ENCODE results near the gene DNMT3B.
A peak's percentile ranks its signal among the peaks of the same experiment; 100 is the strongest.
"Not testable (repeated sequence)": the region's sequence is repeated elsewhere in the genome, so short reads cannot be mapped to it uniquely, and the experiment has no call there.

DNMT3B gene

DNA sequence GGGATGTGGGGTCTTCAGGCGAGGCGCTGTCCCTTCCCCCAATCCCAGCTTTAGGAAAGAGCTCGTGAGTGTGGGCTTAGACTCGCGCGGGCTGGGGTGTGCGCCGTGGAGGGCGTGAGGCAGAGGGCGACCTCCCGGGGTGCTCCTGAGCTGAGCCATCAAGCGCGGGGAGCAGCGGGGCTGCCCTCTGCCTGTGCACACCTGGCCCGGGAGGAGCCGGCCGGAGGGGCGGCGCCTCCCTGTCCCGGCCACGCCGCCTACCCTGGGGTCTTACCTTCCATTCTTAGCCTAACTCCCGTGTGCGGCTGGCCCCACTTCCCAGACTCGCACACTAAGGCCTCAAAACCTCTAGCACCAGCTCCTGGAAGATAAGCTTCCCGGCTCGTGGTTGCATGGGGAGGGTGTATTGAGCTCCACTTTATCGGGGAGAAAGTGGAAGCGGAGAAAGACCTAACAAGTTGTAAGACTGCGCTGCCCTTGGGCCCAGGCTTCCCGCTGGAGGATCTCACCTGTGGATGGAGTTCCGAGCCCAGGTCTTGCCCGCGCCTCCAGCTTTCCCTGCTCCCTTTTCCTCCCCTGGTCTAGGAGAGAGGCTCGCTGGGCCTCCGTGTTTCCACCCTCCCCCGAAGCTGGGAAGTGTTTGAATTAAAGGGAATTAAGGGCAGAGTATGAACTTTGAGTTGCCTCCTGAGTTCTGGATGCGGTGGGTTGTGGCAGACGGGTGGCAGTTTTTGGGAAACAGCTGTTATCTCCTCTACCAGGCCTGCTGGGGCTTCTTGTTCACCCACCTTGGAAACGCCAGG, 1.2 kb downstream of the DNMT3B start:
- no peak for DNase-seq (ENCODE audit: low read depth)

DNA sequence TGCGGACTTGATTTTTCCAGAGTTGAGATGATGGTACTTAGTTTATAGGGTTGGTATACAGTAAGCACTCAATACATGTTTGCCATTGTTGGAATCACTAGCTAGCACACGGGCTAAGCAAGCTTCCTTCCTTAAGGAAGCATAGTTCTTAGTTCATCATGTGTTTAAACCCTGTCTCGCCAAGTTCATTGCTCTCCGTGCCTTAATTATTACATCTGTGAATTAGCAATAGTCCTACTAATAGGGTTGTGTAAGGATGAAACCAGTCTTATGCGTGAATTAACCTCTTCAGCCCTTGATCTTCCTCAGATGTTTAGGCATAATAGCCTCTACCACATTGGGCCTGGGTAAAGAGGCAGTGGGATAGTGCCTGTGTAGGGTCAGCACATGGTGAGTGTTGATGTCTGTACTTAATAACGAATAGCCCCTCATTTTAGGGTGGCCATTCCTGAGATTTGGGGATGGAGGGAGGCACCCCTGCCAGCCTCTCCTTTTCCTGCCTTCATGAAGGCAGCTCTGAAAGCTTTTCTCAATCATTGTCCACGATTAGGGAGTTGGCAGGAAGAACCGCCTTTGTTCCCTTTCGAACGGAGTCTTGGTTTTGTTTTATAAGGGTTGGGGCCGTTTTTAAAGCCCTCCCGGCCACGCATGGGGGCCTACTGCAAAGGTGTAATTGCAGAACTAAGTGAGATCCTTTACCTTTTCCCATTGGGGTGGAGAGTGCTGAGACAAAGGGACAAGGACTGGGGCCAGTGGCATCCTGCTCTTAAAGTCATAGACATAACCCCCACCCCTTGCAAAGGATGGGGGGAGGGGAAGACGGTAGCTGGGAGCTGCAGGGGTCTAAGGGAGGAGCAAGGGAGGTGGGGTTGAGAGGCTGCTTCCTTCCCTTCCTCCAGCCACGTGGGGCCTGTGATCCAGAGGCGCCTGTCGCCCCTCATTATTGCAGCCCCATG, 2.1 kb downstream of the DNMT3B start:
- no peak for DNase-seq (ENCODE audit: low read depth)

DNA sequence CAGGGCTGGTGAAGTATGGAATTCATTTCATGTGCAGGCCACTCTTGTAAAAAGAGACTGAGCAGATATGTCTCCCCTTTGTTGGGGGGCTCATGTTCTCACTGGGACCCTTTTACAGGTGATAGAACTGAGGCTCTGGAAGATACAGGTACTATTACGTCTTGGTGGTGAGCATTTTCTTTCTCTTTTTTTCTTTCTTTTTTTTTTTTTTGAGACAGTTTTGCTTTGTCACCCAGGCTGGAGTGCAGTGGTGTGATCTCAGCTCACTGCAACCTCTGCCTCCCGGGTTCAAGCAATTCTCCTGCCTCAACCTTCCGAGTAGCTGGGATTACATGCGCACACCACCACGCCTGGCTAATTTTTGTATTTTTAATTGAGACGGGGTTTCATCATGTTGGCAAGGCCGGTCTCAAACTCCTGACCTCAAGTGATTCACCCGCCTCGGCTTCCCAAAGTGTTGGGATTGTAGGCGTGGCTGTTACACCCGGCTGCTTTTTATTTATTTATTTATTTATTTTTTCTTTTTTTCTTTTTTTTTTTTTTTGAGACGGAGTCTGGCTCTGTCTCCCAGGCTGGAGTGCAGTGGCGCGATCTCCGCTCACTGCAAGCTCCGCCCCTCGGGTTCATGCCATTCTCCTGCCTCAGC, 3.2 kb downstream of the DNMT3B start:
- not testable (repeated sequence) for DNase-seq (ENCODE audit: low read depth)

DNA sequence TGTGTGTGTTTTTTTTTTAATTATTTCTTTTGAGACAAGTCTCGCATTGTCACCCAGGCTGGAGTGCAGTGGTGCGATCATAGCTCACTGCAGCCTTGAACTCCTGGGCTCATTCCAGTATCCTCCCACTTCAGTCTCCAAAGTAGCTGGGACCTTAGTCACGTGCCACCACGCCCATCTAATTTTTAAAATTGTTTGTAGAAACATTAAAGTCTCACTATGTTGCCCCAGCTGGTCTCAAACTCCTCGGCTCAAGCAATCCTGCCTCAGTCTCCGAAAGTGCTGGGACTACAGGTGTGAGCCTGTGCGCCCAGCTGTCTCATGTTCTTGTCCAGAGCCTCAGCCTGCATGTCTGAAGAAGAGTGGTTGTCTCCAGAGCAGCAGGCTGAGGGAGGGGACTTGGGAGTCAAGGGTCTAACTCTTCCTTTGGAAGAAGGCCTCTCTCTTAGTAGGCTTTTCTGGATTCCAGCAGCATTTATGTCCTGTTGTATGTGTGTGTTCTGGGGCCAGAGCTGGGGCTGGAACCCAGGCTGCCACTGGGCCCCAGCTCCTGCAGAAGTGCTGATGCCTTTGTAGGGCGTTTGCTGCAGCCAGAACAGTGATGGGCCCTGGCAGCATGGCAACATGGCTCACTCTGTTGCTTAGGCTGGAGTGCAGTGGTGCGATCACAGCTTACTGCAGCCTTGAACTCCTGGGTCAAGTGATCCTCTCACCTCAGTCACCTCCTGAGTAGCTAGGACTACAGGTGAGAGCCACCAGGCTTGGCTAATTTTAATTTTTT, 5.4 kb downstream of the DNMT3B start:
- no peak for DNase-seq (ENCODE audit: low read depth)

DNA sequence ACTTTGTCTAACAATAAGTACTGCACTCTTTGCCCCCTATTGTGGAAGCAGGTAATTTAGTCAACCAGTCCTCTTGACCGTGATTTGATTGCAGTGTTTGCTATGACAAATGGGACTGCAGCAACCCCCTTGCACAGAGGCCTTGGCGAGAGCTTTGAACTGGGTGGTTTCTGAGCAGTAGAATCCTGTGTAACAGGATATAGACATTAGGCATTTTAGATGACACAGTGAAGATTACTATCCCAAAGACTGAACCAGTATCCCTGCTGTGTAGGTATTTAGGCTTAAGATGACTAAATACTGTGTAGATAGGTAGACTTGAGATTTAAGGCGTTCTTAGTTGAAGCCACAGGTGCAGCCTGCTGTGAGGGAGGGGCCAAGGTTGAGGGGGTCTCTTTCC, 9.9 kb downstream of the DNMT3B start:
- DNase-seq (ENCODE audit: low read depth) = no peak

DNA sequence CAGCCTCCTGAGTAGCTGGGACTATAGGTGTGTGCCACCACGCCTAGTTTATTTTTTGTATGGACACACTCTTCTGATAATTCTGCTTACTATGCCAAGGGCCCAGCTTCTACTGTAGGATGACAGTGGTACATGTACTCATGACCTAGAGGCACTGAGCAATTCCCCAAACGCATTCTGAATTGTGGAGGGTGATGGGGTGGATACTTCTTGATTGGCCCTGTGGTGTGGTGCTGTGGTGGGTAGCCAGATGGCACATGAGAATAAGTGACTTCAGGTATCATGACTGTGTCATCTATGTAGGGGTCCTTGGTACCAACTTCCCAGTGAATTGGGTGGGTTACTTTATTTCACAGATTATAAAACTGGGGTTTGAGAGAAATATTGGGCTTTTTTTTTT, 11.0 kb downstream of the DNMT3B start:
- no peak for DNase-seq (ENCODE audit: low read depth)

DNA sequence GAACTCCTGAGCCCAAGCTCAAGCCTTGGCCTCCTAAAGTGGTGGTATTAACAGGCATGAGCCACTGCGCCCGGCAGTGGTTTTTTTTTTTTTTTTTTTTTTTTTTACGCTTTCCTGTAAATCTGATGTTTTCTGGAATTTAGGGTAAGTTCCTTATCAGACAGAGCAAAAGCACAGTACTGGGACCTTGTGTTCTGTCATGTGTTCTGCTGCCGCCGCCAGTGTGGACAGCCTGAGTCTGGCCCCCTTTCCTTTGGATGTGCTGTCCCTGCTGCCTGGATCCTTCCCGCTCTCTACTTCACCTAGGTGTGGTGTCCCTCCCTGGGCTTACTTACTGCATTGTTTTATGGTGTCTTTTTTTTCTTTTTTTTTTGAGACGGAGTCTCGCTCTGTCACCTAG, 11.7 kb downstream of the DNMT3B start:
- no peak for DNase-seq (ENCODE audit: low read depth)

DNA sequence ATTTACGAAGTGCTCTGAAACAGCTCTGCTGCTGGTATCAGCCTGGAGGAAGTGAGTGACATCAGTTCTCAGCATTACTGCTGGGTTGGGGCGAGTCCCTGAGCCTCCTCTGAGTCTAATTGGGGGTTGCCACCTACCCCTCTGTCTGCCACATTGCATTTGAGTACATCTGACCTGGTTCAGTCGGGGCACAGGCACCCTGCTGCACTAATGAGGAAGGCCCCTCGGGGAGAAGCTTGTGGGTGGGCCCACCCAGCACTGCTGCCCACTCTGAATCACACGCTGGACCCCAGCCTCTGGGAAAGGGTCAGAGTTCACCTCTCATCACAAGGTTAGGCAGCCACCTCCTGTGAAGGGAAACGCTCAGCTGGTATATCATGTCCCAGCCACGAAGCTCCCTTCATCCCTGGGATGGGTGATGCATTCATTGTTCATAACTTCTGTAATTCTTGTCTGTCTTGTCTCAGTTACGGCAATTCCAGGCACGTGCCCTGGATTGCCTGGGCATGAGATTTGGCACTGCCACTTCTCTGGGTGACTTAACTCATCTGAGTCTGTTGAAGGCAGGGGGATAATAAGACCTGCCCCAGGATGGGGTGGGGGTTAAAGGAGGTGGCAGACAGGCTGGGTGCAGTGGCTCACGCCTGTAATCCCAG, 13.3 kb downstream of the DNMT3B start:
- DNase-seq (ENCODE audit: low read depth) = no peak

DNA sequence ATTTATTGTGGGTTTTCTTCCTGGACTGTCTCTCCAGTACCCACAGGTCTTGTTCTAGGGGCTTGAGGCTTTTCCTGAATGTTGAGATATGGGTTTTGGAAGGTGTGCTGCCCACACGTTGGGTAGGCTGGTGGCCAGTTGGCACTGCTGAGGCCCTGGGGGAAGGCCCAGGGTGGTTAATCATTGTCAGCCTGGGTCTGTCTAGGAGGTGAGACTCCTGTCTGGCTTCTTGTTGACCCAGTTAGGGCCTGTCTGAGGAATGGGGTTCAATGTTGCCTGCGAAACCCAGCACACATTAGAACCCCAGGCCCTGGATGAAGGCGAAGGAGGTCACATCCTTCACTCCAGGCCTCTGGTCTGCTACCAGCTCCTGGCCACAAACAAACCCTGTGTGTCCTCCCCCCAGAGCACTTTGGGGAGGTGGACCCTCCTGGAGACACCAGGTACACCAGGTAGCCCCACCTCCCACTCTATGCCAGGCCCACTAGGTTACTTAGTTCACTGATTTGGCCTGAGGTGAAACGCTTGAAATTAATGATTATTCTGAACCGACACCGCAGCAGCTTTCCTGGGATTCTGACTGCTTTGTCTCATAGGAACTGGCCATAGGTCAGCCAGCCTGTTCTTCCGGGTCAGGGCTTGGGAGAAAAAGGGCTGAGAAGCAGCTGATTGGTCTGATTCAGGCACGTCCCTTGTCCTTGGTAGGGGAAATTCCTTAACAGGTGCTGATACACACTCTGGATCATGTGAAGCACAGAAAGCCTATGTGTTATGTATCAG, 15.2 kb downstream of the DNMT3B start:
- DNase-seq (ENCODE audit: low read depth) = no peak

DNA sequence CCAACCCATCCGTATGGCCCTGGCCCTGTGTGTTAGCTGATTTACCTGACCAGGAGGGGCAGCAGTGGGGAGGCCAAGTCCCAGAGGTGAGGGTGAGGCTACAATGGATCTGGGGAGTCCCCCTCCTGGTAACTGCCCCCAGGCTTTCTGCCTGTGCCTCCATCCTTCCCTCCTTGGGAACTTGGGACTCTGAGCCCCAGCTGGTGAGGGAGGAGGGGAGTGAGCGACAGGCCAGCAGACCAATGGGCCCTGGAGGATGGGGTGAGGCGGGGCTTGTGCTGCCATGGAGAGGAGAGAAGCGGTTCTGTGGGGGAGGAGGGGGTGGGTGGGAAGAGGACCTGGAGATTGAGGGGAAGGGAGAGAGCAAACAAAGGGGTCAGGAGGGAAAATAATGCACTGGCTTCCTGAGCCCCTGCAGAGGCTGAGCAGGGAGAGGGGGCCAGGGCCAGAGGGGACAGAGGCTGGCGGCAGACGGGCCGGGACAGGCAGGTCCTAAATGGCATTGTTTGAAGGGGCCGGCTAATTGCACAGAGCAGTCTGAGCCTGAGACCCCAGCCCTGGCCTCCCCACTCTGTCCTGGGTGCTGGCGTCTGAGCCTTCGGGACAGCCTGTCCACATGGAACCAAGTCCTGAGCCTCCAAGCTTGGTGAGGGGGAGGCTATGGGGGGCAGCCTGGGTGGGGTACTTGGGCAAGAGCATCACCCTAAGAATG, 17.5 kb downstream of the DNMT3B start:
- DNase-seq (ENCODE audit: low read depth) = no peak

DNA sequence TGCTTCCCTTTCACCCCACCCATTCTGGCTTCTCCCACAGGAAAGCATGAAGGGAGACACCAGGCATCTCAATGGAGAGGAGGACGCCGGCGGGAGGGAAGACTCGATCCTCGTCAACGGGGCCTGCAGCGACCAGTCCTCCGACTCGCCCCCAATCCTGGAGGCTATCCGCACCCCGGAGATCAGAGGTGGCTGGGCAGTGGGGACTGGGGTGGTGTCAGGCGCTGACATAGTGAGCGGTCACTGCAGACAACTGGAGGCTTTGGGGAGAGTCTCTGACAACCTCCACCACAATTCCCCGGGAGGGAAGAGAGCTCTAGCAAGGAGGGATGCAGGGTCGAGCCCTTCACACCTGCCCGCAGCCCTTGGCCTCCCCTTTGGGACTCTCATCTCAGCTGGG, 18.1 kb downstream of the DNMT3B start:
- no peak for DNase-seq (ENCODE audit: low read depth)

DNA sequence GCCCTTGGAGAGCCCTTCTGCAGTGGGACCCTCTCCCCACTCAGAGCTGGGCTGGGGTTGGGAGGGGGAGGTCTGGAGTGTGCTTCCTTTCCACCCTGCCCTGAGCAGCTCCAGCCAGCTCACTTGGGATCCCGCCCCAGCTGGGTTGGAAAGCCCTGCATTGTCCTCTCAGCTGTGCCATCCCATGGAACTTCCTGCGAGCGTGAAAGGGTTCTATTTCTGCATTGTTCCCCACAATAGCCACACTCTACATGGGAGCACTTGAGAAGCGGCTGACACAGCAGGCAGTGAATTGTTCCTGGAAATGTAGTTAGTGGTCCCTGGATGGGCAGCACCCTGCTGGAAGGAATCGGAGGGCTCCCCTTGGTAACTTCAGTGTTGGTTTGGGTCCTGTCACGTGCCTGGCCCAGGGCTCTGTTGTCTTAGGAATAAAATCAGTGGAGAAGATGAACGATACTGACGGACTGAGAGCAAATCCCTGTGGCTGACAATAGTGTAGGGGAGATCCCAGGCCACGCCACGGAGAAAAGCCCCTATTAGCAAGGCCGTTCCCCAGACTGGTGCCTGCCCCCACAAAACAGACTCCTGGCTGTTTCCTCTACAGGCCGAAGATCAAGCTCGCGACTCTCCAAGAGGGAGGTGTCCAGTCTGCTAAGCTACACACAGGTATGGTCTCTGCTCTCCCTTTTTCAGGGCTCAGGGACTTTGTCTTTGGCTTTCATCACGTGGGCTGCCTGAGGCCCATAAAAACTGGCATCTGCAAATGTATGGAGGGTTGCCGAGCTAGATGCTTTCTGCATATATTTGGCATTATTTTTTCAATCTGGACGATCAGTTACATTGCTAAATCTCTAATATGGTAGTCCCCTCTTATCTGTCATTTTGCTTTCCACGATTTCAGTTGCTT, 18.8 kb downstream of the DNMT3B start:
- DNase-seq (ENCODE audit: low read depth) = no peak

DNA sequence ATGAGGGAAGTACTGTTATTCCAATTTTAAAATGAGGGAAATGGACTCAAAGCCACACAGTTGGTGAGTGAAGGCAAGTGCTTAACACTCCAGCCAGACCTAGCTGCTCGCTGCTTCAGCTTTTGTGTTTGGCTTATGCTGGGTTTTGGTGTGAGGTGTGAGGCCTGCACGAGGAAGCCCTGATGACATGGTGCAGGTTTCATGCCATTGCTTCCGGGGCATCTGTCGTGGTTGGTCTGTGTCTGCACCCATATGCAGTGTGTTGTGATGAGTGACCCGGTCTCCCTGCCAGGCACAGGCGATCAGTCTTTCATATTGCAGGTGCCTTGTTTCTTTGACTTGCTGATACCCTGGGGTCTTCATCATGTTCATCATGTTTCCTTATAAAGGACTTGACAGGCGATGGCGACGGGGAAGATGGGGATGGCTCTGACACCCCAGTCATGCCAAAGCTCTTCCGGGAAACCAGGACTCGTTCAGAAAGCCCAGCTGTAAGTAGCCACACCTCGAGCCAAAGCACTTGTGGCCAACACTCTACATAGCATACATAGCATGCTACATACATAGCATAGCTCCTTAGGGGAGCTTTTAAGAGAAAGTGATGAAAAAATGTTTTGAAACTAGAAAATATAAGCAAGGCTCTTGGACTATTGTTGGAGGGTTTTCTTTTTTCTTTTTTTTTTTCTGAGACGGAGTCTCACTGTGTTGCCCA, 22.3 kb downstream of the DNMT3B start:
- DNase-seq (ENCODE audit: low read depth) = no peak

DNA sequence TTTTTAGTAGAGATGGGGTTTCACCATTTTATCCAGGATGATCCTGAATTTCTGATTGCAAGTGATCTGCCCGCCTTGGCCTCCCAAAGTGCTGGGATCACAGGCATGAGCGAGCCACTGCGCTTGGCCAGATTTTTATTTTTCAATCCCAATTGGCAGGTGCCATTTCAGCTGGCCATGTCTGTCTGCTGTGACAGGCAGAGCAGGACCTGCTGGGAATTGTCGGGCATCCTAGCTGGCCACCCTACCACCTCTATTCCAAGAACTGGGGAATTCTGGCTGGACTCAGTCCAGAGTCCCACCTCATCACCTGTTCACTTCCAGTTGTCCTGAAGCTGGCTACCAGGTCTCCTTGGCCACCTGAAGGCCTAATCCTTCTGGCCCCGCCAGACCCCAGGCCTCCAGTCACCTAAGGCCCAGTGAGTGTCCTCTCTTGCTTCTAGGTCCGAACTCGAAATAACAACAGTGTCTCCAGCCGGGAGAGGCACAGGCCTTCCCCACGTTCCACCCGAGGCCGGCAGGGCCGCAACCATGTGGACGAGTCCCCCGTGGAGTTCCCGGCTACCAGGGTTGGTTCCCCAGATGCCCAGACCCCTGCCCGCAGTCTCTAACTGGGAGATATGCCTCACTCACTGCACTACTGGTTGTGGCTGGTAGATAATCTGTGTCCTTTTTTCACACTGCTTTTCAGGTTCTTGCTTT, 24.0 kb downstream of the DNMT3B start:
- DNase-seq (ENCODE audit: low read depth) = no peak

DNA sequence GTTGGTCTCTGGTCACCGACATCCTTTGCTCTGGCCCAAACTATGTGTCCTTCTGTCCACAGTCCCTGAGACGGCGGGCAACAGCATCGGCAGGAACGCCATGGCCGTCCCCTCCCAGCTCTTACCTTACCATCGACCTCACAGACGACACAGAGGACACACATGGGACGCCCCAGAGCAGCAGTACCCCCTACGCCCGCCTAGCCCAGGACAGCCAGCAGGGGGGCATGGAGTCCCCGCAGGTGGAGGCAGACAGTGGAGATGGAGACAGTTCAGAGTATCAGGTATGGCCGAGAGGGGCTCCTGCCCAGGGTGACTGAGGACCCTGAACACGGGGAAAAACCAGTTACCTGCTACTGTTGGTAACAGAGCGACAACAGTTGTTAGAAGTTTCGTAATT, 25.0 kb downstream of the DNMT3B start:
- no peak for DNase-seq (ENCODE audit: low read depth)

DNA sequence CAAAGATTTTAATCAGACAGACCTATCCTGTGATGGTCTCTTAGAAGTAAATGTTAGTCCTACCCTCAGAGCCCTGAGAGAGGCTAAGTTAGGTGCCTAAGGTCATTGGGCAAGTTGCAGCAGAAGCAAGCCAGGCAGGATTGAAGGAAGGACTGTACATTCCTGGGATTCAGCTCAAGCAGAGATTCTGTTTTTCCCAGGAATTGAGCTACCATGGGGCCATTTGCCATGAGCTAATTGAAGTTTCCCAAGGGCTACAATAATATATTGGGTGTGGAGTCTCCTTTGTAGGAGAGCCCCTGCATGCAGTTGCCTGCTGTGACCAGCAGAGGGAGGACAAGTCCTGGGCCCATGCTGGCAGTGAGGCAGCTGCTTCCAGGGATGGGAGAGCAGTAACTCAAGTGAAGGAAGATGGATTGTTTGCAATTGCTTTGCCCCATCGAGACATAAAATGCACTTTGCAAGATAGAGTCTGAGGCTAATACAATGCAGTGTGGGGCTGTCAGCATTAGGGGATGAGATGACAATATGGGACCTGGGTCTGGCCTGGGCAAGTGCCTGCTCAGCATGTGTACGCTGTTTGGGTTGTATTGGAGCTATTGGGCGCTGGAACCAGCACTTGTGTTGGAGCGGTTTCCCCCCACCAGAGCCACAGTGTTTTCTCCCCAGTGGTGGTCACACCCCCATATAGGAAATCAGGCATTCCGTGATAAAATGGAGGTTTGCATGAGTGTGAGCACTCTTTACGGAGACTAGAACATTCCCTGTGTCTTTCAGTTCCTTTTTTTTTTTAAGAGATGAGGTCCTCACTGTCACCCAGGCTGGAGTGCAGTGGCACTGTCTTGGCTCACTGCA, 27.9 kb downstream of the DNMT3B start:
- DNase-seq (ENCODE audit: low read depth) = peak; percentile 63

DNA sequence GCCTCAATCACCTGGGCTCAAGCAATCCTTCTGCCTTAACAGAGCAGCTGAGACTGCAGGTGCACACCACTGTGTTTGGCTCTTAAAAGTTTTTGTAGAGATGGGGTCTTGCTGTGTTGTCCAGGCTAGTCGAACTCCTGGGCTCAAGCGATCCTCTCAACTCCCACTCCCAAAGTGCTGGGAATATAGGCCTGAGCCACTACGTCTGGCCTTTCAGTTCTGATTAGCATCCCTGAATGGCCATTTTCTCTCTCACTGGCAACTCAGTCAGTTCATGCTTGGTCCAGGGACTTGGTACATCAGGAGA, 28.5 kb downstream of the DNMT3B start:
- DNase-seq (ENCODE audit: low read depth) = no peak
